Activated gamma-delta T cell treated with Interleukin-2 at 50 U/mL for 16 hours (primary cell): ENCODE results near the gene ZSCAN29.

Source experiments
- DNase-seq: peaks from one replicate; pipeline ENCODE4 v3.0.0-alpha.2; 2020

ZSCAN29 gene

DNA sequence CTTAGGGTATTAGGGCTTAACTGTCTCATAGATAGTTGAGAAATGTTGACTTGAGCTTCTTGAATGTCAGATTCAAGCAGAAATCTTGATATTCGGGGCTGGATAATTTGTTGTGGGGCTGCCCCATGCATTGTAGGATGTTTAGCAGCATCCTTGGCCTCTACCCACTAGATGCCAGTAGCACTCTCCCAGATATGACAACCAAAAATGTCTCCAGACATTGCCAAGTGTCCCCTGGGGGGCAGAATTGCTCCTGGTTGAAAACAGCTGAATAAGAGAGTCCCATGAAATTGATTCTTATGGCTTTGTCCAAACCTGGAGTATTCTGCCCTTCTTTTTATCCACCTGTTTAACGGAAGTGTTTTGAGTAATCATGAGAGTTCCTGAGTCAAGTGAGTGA, 24.5 kb downstream of the ZSCAN29 start:
- DNase-seq, result no peak

DNA sequence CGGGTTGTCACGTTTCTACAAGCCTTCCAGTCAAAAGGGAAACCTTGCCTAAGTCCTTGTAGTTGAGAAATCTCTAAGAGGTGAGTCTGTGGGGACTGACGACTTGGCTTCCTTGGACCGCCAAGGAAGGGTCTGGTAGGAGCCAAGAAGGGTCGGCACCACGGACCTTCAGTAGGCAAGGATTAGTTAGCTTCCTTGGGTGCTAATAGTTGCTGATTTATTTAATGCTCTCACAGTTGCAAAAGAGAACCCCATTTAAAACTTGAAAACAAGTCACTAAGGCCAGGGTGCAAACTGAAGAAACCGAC, 40.1 kb downstream of the ZSCAN29 start:
- DNase-seq, result no peak

DNA sequence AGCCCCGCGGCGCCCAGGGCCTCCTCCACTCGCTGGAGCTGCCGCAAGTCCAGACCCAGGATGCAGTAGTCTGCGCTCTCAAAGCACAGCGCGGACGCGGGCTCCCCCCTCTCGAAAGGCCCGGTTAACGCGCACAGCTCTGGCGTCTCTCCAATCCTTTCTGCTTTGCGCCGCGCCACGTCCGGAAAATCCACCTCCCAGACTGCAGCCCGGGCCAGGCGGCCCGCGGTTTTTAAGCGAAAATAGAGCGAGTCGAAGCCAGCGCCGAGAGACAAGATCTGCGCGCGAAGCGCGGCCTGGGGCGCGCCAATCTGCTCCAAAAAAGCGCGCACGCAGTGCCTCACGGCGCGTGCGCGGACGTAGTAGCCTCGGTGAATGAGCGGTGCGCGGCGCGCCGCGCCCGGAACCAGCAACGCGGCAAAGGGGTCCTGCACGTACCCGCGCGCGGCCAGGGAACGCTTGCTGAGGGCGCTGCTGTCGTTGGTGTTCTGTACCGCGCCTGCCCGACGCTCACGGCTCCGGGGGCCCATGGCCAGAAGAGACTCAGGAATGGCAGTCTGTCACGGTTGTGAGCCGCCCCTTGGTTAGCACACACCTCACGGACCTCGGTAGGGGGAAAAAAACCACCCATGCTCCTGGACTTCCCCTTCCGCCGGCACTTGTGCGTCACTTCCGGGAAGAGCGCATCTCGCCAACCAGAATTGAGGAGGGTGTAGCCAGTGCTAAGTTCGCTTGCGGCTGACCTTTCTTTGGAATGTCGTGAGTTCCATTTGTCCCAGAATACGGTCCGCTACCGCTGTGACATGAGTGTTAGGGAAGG, 40.7 kb downstream of the ZSCAN29 start, which contains the start of gene LCMT2:
Gene LCMT2 (minus strand): TSS at position 614 of the 820 bp plus-strand sequence. CDS start 84 bp downstream, at position 530.
- DNase-seq, result peak; percentile 88

GRCh38 chr15:43329217-43329959, 41.5 kb downstream of the ZSCAN29 start:
- DNase-seq, result no peak

- DNase-seq, result no peak
These were observed 45.7 kb downstream of the ZSCAN29 start for GRCh38 chr15:43325039-43325684.

- no peak for DNase-seq
These were observed 51.7 kb downstream of the ZSCAN29 start for GRCh38 chr15:43318990-43319771.

DNA sequence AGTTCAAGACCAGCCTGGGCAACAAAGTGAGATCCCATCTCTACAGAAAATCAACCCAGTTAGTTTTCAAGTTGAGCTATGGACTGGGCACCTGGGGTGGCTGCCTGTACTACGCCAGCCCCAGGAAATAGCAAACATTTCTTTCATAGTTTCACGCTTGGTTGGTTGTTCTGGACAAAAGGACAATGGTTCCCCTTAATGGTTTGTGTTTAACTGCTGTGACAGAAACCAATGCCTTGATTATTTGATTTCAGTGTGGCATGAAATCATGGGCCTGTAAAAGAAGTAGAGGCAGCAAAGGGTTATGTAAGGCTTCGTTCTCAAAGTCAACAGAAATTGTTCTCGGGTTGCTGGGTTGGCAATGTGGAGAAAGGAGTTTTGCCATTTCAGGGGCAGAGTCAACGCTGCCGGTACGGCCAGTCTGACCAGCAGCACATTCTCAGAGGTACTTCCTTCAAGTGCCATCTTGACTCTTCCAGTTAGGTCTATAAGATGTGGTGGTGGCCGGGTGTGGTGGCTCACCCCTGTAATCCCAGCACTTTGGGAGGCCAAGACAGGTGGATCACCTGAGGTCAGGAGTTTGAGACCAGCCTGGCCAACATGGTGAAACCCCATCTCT, 53.2 kb downstream of the ZSCAN29 start:
- DNase-seq, result no peak

- DNase-seq, result no peak
These were observed 53.9 kb downstream of the ZSCAN29 start for GRCh38 chr15:43316971-43317346.

DNA sequence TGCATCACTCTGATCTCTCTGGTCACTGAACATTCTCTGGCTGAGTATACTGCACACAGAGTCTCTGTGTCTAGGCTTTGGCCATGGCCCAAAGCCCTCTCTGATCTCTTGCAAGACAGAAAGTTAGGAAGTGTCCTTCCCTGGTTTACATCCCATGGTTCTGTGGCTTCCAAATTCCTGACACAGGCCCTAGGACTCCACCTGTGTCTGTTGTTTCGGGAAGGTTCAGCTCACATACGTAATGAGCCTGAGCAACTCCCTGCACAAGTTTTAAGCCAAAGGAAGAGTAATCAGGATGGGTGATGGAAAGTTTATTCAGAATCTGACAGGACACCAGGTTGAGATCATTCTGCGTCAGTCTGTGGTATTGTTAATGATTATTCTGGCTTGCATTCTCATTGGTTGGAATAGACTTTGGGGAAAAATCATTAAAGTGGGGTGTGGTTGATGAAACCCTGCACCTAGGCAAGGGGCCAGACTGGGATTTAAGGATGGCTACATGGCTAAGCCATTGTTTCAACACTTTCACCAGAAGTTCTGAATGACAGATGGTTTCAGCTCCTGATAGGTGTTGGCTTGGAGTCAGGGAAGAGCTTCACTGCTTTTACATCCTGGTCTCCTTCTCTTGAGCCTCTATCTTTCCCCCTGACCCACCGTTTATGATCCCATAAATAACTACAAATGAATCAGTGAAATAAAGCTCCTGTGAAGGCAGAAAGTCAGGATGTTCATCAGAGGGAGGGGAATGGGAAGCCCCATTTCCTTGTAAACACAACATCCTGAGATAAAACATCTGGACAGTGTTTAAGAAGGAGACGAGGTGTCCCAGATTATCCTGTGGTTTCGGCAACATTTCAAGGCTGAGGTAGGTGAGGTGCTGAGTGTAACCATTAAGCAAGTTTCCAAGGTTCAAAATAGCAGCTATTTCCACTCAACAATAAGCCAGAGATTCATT, 54.5 kb downstream of the ZSCAN29 start:
- DNase-seq, result no peak

GRCh38 chr15:43314171-43314570, 56.7 kb downstream of the ZSCAN29 start:
- no peak for DNase-seq

DNA sequence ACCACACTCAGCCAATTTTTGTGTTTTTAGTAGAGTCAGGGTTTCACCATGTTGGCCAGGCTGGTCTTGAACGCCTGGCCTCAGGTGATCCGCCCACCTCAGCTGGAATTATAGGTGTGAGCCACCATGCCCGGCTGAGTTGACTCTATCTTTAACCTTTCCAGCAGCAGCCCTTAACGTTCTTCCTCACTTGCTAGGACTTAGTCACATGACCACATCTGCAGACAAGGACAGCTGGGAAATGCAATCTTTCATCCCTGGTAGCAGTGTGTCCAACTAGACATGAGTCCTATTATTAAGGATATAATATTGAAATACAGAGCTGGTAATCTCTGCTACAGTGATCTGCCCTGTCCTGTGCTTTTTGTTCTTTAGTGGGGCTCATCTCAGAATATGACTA, 58.5 kb downstream of the ZSCAN29 start:
- no peak for DNase-seq
